HG03432 (cell line): ENCODE measurements around the gene ZNF469.

Source experiments
- ATAC-seq: cut with Tn5 transposase; IDR thresholded peaks from one replicate; pipeline ENCODE4 v1.9.1; 2021; ENCODE audit warnings: mild to moderate bottlenecking, moderate library complexity; ENCODE audit not compliant: unreplicated experiment

Gene ZNF469

DNA sequence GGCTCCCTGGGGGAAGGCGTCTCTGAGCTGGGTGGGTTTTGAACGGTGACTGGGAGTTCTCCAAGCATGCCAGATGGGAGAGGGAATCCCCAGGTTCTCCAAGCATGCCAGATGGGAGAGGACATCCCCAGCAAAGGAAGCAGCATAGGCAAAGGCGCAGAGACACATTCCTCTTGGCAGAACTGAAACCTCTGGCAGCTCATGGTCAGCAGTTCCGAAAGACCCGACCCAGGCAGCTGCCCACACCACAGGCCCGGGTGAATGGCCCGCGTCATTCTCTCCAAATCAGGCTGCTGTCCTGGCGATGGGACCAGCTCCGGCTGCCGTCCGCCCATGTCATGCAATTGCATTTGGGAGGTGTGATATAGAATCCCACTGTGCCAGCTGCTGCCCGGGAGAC, 8.0 kb downstream of the ZNF469 start:
- no peak for ATAC-seq

DNA sequence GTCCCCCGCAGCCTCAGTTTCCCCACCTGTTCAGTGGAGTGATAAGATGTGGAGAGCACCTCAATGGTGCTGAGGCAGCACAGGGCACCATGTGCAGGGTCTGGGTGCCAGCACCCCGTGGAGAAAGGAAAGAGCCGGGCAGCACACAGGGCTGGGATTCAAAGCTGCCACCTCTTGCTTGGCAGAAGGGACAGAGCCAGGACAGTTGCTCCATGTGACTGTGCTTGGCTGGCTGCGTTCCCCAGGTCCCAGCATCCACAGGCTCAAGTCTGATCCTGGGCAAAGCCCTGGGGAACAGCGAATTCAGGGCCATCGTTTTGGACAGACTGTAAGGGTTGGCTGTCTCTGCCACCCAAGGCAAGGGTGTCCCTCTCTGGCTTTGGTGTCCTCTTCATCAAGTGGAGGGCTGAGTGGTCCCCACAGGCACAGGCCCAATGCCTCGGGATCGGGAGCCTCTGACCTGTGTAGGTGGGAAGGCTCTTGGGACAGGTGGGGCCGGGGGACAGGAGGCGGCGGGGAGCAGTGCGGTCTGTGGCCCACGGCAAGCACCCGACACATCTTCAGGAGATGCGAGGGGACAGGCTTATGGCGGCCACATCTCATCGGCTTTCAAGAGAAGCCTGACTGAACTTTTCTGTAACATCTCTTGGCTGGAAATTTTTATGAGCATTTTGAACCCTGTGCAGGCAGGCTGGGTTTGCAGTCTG, 8.5 kb downstream of the ZNF469 start:
- no peak for ATAC-seq

DNA sequence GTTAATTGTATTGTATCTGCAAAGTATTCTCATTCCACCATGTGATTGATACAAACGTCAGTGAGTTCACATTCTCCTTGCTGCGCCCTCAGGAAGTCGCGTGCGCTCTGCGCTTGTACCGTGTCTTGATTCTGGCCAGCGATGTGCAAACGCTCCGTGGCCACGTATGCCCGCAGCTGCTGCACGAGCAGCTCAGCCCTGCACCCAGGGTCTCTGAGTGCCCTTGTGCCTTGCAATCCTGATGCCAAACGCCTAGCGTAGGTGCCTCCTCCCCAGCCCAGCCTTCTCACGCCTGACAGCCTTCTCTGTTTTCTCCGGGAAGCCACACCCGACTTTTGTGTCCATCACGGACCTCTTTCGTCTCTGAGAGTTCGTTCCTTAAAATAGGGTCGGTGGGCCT, 9.4 kb downstream of the ZNF469 start:
- ATAC-seq, result no peak

DNA sequence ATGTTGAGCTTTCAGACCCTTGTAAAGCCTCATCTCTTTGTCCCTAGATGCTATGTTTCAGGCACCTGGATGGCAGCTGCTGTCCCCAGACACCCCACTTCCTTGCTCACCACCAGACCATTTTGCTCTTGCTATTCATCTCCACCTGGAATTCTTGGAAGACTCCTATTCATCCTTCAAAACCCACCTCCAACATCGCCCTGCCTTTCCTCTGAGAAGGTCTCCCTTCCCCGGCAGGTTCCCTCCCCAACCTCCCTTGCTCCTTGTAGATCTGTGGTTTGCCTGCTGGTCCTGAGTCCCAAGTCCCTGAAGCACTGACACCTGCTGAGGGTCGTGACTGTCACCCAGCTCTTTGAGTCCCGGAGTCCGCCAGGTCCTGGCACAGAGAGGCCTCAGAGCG, 9.9 kb downstream of the ZNF469 start:
- ATAC-seq, result no peak

DNA sequence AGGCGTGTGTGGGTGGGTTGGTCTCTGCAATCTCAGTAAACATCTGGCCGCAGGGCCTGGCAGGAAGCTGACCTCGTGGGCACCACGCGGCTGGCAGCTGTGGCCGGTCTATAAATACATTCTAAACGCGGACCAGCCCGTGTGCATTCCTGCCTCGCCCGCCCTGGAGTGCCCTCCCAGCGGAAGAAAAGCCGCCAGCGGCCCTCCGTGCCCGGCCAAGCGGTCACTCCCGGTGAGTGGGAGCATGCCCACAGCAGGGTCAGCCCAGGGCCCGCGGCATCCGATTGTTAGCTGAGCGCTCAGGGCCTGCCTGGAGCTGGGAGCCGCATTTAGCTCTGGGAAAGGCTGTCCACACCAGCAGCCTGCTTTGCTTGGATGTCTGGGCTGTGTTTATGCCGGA, 10.3 kb downstream of the ZNF469 start:
- no peak for ATAC-seq

DNA sequence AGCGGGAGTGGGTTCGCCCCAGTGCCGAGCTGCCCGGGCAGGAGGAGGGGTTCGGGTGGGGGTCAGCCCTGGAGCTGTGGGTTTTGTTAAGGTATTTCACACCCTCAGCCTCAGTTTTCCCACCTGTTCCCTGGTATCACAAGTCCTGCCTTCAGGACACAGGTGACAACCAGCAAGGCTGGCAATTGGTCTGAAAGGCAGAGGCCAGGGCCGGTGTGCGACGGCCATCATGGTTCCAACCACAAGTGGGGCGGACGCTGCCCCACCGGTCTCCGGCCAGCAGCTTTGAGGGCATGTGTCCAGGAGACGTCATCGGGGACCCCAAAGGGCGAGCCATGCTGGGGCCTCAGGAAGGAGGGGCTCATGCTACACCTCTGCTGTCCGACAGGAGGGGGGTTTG, 10.8 kb downstream of the ZNF469 start:
- ATAC-seq, result no peak

DNA sequence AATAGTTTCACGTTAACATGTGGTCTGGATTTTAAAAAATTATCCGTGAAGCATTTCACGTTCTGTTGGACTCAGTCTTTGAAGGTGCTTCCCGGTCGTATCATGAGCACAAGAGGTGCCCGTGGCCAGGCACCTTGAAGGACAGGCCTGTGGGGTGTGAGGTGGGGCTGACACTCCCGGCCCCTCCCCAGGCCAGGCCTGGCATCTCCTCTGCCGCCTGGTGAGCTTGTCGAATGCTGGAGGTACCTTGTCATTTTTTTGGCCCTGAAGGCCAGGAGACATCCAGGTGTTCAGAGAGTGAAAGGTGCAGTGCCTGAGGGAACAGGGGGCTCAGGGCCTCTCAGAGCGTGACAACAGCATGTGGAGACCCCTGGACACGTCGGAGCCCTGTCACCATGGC, 11.7 kb downstream of the ZNF469 start:
- no peak for ATAC-seq

DNA sequence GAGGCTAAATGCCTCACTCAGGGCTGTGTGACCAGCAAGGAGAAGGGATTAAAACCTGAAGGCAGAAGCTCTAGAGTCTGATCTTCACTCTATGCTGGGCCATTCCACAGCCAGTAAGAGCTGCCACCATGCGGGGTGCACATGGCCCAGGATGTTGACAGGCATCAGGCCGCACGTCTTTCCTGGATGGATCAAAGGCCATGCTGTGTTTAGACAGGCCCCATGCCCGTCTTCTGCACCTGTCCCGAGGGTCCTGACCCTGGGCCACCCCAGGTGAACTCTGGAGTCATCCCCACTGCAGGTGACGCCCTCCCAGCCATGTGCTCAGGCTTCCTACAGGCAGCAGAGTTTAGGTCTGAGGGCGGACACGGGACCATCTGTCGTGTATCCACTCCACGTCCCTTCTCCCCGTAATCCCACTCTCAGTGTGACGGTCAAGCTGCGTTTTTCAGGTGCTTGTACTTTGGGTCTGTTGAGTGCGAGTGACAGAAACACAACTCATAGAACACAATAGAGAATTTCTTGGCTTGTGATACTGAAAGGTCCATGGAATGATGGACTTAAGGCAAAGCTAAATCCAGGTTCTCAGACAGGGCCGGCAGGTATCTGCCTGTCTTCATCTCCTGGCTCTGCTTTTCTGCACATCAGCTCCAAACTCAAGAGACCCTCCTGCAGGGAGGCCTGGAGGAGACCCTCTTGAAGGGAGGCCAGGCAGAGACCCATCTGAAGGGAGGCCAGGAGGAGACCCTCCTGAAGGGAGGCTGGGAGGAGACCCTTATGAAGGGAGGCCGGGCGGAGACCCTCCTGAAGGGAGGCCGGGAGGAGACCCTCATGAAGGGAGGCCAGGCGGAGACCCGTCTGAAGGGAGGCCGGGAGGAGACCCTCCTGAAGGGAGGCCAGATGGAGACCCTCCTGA, 13.2 kb downstream of the ZNF469 start:
- ATAC-seq, result no peak

DNA sequence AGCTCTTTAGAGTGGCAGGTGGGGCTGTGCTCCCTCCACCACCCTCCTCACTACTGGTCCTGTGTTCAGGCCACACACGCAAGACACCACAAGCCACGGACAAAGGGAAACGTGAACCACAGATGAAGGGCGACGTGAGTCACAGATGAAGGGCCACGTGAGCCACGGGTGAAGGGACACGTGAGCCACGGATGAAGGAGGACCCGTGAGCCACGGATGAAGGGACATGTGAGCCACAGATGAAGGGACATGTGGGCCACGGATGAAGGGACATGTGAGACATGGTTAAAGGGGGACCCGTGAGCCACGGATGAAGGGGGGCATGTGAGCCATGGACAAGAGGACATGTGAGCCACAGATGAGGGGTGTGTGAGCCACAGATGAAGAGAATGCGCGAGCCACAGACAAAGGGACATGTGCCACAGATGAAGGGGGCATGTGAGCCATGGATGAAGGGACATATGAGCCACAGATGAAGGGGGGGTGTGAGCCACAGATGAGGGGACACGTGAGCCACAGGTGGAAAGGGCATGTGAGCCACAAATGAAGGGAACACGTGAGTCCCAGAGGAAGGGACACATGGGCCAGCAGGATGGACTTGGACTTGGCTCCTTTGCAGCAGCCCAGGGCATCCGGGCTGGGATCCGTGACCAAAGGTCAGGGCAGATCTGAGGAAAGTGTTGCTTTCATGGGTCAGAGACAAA, 15.6 kb downstream of the ZNF469 start:
- no peak for ATAC-seq

DNA sequence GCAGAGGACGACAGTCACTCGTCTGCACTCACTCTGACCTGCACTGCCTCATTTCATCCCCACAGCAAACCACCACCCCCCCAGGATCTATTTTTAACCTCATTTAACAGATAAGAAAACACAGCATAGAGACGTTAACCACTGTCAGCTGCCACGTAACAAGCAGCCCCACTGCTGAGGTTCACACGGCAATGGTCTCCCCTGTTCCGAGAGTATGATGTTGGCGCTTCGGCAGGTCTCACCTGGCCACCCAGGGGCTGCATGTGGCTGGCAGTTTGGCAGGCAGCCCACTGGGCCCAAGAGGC, 16.1 kb downstream of the ZNF469 start:
- ATAC-seq, result no peak

DNA sequence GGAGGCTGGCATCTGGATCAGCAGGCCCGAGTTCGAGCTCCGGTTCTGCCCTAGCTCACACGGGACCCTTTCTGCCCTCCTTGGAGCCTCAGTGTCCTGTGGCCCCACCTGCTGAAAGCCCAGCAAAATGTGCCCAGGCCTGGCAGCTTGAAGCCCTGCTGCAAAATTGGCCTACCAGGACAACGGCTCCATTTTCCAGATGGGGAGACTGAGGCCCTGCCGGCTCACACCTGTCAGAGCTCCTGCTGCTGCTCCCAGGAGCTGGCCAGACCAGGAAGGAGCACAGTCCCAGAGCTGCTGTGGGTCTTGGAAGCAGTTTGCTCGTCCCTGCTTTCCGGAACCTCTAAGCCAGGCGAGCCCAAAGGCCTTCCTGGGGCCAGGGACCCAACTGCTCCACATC, 17.4 kb downstream of the ZNF469 start:
- ATAC-seq, result no peak

DNA sequence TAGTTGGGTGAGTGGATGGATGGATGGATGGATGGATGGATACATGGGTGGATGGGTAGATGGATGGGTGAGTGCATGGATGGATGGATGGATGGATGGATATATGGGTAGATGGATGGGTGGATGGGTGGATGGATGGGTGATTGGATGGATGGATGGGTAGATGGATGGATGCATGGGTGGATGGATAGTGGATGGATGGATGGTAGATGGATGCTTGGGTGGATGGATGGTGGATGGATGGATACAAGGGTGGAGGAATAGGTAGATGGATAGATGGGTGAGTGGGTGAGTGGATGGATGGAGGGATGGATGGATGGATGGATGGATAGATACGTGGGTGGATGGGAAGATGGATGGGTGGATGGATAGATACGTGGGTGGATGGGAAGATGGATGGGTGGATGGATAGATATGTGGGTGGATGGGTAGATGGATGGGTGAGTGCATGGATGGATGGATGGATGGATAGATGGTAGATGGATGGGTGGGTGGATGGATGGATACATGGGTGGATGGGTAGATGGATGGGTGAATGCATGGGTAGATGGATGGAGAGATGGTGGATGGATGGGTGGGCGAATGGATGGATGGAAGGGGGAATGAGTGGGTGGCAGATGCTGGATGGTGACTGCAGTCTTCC, 19.0 kb downstream of the ZNF469 start:
- ATAC-seq, result no peak

DNA sequence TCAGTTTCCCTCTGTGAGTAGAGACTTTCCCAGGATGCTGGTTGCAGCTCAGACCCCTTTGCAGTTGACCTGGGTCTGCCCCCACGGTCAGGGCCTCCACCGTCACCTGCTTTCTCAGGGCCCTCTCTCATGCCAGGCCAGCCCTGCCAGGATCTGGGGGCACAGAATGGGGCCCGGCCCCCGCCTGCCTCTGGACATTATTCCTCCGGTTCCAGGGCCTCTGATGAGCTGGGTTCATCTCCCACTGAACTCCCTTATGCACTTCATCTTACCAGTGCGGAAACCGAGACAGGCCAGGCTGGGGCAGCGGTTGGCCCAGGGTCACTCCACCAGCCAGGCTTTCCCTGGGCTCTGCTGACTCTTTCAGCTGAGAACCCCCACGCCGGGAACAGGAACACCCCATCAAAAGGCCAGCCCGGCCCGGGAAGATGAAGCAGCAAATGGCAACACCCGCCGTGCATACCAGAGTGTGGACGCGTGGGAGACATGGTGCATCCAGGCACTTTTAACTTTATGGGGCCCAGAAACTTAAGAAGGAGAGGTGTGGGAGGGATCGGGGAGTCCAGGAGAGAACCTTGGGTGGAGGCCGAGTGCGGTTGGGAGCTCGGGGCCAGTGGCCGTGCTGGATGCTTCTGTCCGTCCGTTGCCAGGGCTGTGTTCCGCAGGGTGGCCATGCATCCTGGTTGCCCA, 19.9 kb downstream of the ZNF469 start:
- no peak for ATAC-seq

DNA sequence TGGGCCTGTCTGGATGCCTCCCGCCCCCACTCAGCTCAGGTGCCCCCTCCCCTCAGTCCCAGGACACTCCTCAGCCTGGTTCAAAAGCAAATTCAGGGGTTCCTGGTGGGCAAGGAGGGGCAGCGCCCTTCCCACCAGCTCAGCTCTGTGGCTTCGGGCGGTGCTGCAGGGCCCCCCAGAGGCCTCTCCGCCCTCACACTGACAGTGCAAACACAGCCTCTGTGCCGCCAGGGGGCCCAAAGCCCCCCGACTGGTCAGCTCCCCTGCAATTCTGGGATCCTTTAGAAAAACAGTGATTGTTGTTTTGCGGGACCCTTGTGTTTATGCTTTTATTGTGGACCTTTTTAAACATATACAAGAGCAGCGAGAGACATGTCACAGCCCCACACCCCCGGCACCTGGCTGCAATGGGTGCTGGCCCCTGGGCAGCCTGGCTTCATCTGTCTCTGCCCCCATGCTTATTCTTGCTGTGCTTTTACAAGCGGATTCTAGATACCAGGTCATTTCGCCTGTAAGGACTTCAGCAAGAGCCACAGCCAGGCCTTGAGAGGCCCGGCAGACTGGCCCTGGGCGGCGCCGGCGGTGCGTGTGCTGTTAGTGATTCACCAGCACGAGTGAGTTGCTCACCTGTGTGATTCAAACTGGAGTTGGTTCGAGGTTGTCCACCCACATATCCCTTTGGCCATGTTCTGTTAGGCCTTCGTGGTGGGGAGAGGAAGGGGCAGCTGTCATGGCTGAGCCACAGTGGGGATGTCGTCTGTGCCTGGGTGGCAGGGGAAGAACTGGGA, 21.2 kb downstream of the ZNF469 start:
- ATAC-seq, result no peak

DNA sequence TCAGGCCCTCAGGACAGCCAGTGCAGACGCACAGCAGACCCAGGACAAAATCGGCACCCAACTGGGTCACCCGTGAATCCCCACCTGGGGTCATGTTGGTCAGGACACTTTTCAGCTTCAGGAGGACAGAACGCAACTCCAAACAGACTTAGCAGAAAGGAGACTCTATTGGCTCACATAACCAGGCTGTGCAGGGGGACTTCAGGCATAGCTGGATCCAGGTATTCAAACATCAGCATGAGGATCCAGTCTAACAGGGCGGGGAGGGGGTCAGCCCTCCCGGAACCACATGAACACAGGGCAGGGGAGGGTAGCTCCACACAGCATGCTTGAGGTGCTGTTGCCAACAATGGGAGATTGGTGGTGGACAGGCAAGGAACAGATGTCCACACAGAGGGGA, 22.0 kb downstream of the ZNF469 start:
- ATAC-seq, result no peak

DNA sequence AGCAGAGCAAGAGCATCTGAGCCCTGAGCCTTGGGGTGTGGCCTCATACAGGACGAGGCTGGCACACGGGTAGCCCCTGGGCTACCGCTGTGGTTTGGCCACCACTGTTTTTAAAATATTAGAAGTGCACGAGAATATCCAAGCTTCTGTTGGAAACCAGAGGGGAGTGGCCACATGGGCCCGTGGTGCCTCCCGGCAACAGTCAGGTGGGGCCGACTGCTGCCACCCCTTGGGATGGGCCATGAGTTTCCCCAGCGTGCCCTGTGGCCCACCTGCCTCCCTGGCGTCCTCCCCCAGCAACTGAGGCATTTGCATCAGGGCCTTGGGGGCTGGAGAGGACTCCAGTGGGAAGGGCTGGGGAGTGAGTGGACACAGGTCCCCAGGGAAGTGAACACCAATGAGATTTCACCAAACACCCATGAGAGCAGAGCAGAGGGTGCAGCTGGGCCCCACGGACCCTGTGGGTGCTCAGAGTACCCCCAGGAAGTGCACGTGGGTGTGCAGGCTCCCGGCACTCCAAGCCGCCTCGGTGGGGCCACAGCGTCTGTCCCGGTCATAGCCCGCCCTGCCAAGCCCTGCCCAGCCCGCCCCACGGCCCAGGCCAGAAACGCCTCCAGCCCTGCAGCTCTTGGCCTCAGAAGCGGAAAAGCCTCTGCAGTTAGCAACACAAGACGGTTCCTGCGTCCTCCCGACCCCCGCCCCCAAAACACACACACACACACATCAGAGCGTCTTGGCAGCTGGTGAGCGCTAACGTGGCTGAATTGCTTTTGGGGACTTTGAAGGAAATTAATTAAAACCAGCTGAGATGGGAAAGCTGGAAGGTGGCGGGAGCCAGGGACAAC, 22.7 kb downstream of the ZNF469 start:
- ATAC-seq, result no peak

DNA sequence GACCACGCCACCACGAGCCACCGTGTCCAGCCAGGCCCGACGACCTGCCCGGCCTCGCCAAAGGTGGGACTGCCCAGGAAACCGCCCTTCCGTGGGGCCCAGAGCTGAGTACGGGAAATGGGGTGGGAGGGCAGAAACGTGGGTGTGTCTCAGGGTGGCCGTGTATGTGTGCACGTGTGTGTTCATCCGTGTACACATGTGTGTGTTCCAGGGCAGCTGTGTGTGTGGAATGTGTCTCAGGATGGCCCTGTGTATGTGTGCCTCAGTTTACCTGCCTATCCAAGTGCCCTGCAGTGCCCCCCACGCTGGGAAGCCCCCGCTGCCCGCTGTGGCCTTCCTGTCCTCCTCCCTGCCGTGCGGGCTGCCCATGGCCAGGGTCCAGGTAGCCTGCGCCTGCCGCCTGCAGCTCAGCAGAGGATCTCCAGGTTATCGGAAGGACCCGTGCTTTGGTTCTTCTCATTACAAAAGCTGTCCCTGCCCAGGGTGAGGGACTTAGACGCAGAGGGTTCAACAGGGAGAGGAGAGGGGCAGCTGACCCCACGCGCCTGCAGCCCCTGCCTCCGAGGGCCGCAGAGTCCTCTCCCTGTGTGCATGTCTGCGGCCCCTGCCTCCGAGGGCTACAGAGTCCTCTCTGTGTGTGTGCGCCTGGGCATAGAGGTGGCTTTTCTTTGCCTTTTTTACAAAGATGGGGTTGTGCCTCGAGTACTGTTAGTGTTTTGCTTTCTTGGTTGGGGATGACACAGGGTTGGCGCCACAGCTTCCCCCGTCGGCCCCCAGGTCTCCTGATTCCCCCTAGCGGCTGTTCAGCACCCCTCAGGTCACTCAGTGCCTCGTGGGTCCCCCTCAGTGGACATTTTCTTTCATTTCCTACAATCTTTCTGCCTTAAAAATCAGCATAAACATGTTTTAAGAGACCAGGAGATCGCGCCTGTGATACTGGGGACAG, 23.6 kb downstream of the ZNF469 start:
- no peak for ATAC-seq

DNA sequence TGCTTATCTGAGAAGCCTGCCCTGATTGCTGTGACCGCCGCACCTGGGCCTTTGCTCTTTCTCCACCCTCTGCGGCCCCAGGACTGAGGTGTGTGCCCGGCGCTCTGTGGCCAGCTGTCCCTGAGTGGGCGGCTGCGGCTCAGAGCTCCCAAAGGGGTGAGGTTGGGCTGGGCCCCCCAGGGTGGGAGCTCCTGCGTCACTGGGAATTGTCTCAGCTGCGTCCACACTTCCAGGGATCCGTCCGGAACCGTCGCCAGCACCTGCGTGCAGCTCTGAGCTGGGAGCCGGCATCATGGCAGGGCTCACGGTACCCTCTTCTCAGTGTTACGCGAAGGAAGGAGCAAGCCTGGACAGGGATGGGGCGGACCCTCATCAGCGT, 24.3 kb downstream of the ZNF469 start:
- ATAC-seq, result no peak
